ENCODE data around the gene KRI1. TPM values are rescaled to one million over a fixed set of nuclear protein-coding genes. Genes with fewer than 3 reads are reported as not detected.

The KRI1 gene
- total RNA-seq, 4 donors from 2014 or later, result 13.7 to 23.9 (median 16.0) TPM

- WGBS, result 93% methylated on average over 6 of the region's 6 CpGs
- H3K27ac ChIP-seq (replicated peaks in 1 of 4), result no peak overlapping the region
- intact Hi-C loops (cut with DNase I), result loop anchor here (5.0 kb wide), 1 partner anchor 48 kb away; the partner anchor contains the start of gene KEAP1
- H3K27me3 ChIP-seq, result no peaks in the 10 kb centered on the region
- peaks cover 66 to 95% (median 91%) of the 10 kb centered on the region in 4 donors for H3K36me3 ChIP-seq
- DNase-seq (ENCODE audit: extremely low spot score), result no peak
- TF ChIP-seq CTCF (IDR thresholded peaks at IDR 0.05), result no peak
- no peak for TF ChIP-seq POLR2AphosphoS5 (IDR thresholded peaks at IDR 0.05)
- TF ChIP-seq POLR2A (IDR thresholded peaks at IDR 0.05; ENCODE audit: low read depth), result no peak
- TF ChIP-seq EP300 (IDR thresholded peaks at IDR 0.05), result no peak
- no peak overlapping the region for H3K4me3 ChIP-seq
- H3K4me1 ChIP-seq, result peaks cover 5 to 16% (median 10%) of the 10 kb centered on the region in 4 donors
- no peaks in the 10 kb centered on the region for H3K9me3 ChIP-seq
Measured at GRCh38 chr19:10550336-10550735, 15.5 kb downstream of the KRI1 start.

DNA sequence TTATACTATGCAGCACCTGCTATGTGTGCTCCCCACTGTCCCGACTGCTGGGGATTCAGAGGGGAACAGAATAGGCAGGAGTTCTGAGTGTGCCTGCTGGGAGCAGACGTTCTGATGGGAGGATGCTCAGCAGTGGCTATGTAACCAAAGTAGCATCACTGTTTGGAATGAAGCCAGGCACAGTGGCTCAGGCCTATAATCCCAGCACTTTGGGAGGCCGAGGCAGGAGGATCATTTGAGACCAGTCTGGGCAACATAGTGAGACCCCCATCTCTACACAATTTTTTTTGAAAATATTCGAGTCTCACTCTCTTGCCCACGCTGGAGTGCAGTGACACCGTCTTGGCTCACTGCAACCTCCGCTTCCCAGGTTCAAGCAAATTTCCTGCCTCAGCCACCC is 16.1 kb downstream of the KRI1 start:
- Histone ChIP-seq H3K4me3 (no peak overlapping the region), H3K36me3 (peaks cover 61 to 89% (median 85%) of the 10 kb centered on the region in 4 donors), H3K9me3 (no peaks in the 10 kb centered on the region), H3K27ac (replicated peaks in 1 of 4) (no peak overlapping the region), H3K27me3 (no peaks in the 10 kb centered on the region), H3K4me1 (peaks cover 11 to 22% (median 16%) of the 10 kb centered on the region in 4 donors)
- TF ChIP-seq POLR2AphosphoS5 (IDR thresholded peaks at IDR 0.05), result no peak
- TF ChIP-seq CTCF (IDR thresholded peaks at IDR 0.05), result no peak
- no peak for TF ChIP-seq EP300 (IDR thresholded peaks at IDR 0.05)
- TF ChIP-seq POLR2A (IDR thresholded peaks at IDR 0.05; ENCODE audit: low read depth), result no peak
- intact Hi-C loops (cut with DNase I), result loop anchor here (5.0 kb wide), 1 partner anchor 47 kb away; the partner anchor contains the start of gene KEAP1
- 81% methylated on average over 7 of the region's 7 CpGs for WGBS
- DNase-seq (ENCODE audit: extremely low spot score), result no peak

GRCh38 chr19:10548746-10549276 is 17.0 kb downstream of the KRI1 start:
- Histone ChIP-seq H3K27me3 (no peaks in the 10 kb centered on the region), H3K9me3 (no peaks in the 10 kb centered on the region), H3K36me3 (peaks cover 51 to 80% (median 76%) of the 10 kb centered on the region in 4 donors), H3K4me1 (peaks cover 16 to 28% (median 21%) of the 10 kb centered on the region in 4 donors), H3K4me3 (no peak overlapping the region), H3K27ac (replicated peaks in 1 of 4) (no peak overlapping the region)
- WGBS, result 91% methylated on average over 16 of the region's 18 CpGs
- TF ChIP-seq POLR2A (IDR thresholded peaks at IDR 0.05; ENCODE audit: low read depth) (no peak), EP300 (IDR thresholded peaks at IDR 0.05) (no peak), POLR2AphosphoS5 (IDR thresholded peaks at IDR 0.05) (no peak), CTCF (IDR thresholded peaks at IDR 0.05) (no peak)
- intact Hi-C loops (cut with DNase I), result no loop called here
- no peak for DNase-seq (ENCODE audit: extremely low spot score)

- peaks cover 19 to 32% (median 27%) of the 10 kb centered on the region in 4 donors for H3K4me1 ChIP-seq
- intact Hi-C loops (cut with DNase I), result no loop called here
- 77% methylated on average over 3 of the region's 17 CpGs for WGBS
- H3K4me3 ChIP-seq, result no peak overlapping the region
- no peaks in the 10 kb centered on the region for H3K9me3 ChIP-seq
- no peak for TF ChIP-seq POLR2A (IDR thresholded peaks at IDR 0.05; ENCODE audit: low read depth)
- no peak for TF ChIP-seq CTCF (IDR thresholded peaks at IDR 0.05)
- no peak for TF ChIP-seq EP300 (IDR thresholded peaks at IDR 0.05)
- no peak for TF ChIP-seq POLR2AphosphoS5 (IDR thresholded peaks at IDR 0.05)
- no peak for DNase-seq (ENCODE audit: extremely low spot score)
- no peak overlapping the region for H3K27ac ChIP-seq (replicated peaks in 1 of 4)
- no peaks in the 10 kb centered on the region for H3K27me3 ChIP-seq
- H3K36me3 ChIP-seq, result peaks cover 31 to 60% (median 56%) of the 10 kb centered on the region in 4 donors
Measured at GRCh38 chr19:10546817-10547216, 19.0 kb downstream of the KRI1 start.

Data from esophagus muscularis mucosa (tissue), 4 donors.